LNCaP clone FGC (cell line): ENCODE data around the gene PPP2R5C.

Experiments used
- DNase-seq: peaks from one replicate; pipeline ENCODE4 v3.0.0-alpha.2; 2011; ENCODE audit warnings: low read depth
- H3K4me3 ChIP-seq: 2 replicates; pipeline ENCODE4 v1.5.1; 2011; ENCODE audit warnings: mild to moderate bottlenecking, low read depth, low read length, control low read depth
- CTCF ChIP-seq: IDR thresholded peaks from 2 replicates; pipeline ENCODE4 v1.5.1; 2012; ENCODE audit warnings: mild to moderate bottlenecking; ENCODE audit not compliant: control insufficient read depth, insufficient read depth; ENCODE audit errors: extremely low read depth

PPP2R5C gene

GRCh38 chr14:101888182-101888581 is 126.7 kb downstream of the PPP2R5C start:
- no peak for TF ChIP-seq CTCF
- H3K4me3 ChIP-seq, result no peak overlapping the region
- no peak for DNase-seq

- no peak for DNase-seq
- TF ChIP-seq CTCF, result no peak
- H3K4me3 ChIP-seq, result no peak overlapping the region
These were observed 127.9 kb downstream of the PPP2R5C start for GRCh38 chr14:101889366-101889765.

- 0 out of 2 replicates have a peak, but pooled peaks have one; percentile 28 for TF ChIP-seq CTCF
- H3K4me3 ChIP-seq, result no peak overlapping the region
- DNase-seq, result no peak
These were observed 128.4 kb downstream of the PPP2R5C start for GRCh38 chr14:101889898-101890297.

- DNase-seq, result no peak
- no peak for TF ChIP-seq CTCF
- H3K4me3 ChIP-seq, result no peak overlapping the region
These were observed 130.0 kb downstream of the PPP2R5C start for GRCh38 chr14:101891471-101891870.

- no peak for TF ChIP-seq CTCF
- no peak overlapping the region for H3K4me3 ChIP-seq
- DNase-seq, result no peak
These were observed 132.2 kb downstream of the PPP2R5C start for GRCh38 chr14:101893759-101894158.

GRCh38 chr14:101894365-101895081 is 133.0 kb downstream of the PPP2R5C start:
- no peak for DNase-seq
- H3K4me3 ChIP-seq, result no peak overlapping the region
- TF ChIP-seq CTCF, result no peak

GRCh38 chr14:101895256-101895655 is 133.7 kb downstream of the PPP2R5C start:
- TF ChIP-seq CTCF, result no peak
- no peak for DNase-seq
- H3K4me3 ChIP-seq, result no peak overlapping the region
